ENCODE data around the gene NRG3. TPM values are rescaled to one million over a fixed set of nuclear protein-coding genes. Genes with fewer than 3 reads are reported as not detected.

The NRG3 gene
- total RNA-seq, 2 experiments from 2014 or later, result not detected

- TF ChIP-seq CTCF (conservative IDR thresholded peaks at IDR 0.05; ENCODE audit: low read length), result no peak
- ChIA-PET POLR2A (no interaction called here), CTCF (ENCODE audit: unreplicated experiment) (no interaction called here)
- no peak for DNase-seq (ENCODE audit: low spot score)
- Histone ChIP-seq H3K79me2 (ENCODE audit: insufficient read depth, low read depth, low read length) (no peaks in the 10 kb centered on the region), H3K27ac (ENCODE audit: low read depth, low read length, poor library complexity, severe bottlenecking) (no peak overlapping the region), H3K36me3 (ENCODE audit: insufficient read depth, low read length) (no peaks in the 10 kb centered on the region; the same call in 1 of the 2 replicates), H4K20me1 (ENCODE audit: insufficient read depth, low read length) (no peaks in the 10 kb centered on the region), H3K4me1 (ENCODE audit: insufficient read depth, low read length, poor library complexity, severe bottlenecking) (peaks cover 23% of the 10 kb centered on the region), H3K9me3 (ENCODE audit: low read length) (no peaks in the 10 kb centered on the region), H3K4me2 (ENCODE audit: low read length) (no peak overlapping the region), H3K9me2 (ENCODE audit: insufficient read depth, low read length) (no peaks in the 10 kb centered on the region), H2AFZ (ENCODE audit: low read length) (no peak overlapping the region), H3K4me3 (ENCODE audit: low read depth, low read length, poor library complexity, severe bottlenecking) (no peak overlapping the region)
- intact Hi-C loops (cut with micrococcal nuclease; ENCODE audit: unreplicated experiment), result no loop called here
- no TSS peak for BruUV-seq (replicated peaks)
Measured at GRCh38 chr10:82390866-82391658, 516.1 kb downstream of the NRG3 start.

- Histone ChIP-seq H3K4me2 (ENCODE audit: low read length) (no peak overlapping the region), H3K4me1 (ENCODE audit: insufficient read depth, low read length, poor library complexity, severe bottlenecking) (peaks cover 23% of the 10 kb centered on the region), H3K9me2 (ENCODE audit: insufficient read depth, low read length) (no peaks in the 10 kb centered on the region), H3K27ac (ENCODE audit: low read depth, low read length, poor library complexity, severe bottlenecking) (no peak overlapping the region), H3K9me3 (ENCODE audit: low read length) (no peaks in the 10 kb centered on the region), H3K36me3 (ENCODE audit: insufficient read depth, low read length) (no peaks in the 10 kb centered on the region; the same call in 1 of the 2 replicates), H4K20me1 (ENCODE audit: insufficient read depth, low read length) (no peaks in the 10 kb centered on the region), H3K4me3 (ENCODE audit: low read depth, low read length, poor library complexity, severe bottlenecking) (no peak overlapping the region), H2AFZ (ENCODE audit: low read length) (no peak overlapping the region), H3K79me2 (ENCODE audit: insufficient read depth, low read depth, low read length) (no peaks in the 10 kb centered on the region)
- DNase-seq (ENCODE audit: low spot score), result no peak
- POLR2A ChIA-PET, result interaction anchor here (0.7 kb wide), 2 partner anchors 13 to 1378 kb away, joined by 3 read pairs; no protein-coding TSS in a partner anchor
- intact Hi-C loops (cut with micrococcal nuclease; ENCODE audit: unreplicated experiment), result no loop called here
- CTCF ChIA-PET (ENCODE audit: unreplicated experiment), result no interaction called here
- no TSS peak for BruUV-seq (replicated peaks)
- no peak for TF ChIP-seq EZH2phosphoT487 (IDR thresholded peaks at IDR 0.05; ENCODE audit: borderline replicate concordance, low read depth, low read length)
- TF ChIP-seq CTCF (conservative IDR thresholded peaks at IDR 0.05; ENCODE audit: low read length), result no peak
Measured at GRCh38 chr10:82391971-82392370, 517.0 kb downstream of the NRG3 start.

GRCh38 chr10:82392533-82392932, 517.5 kb downstream of the NRG3 start:
- no peak overlapping the region for H3K4me2 ChIP-seq (ENCODE audit: low read length)
- H3K79me2 ChIP-seq (ENCODE audit: insufficient read depth, low read depth, low read length), result no peaks in the 10 kb centered on the region
- H3K4me1 ChIP-seq (ENCODE audit: insufficient read depth, low read length, poor library complexity, severe bottlenecking), result peaks cover 23% of the 10 kb centered on the region
- no peak for TF ChIP-seq CTCF (conservative IDR thresholded peaks at IDR 0.05; ENCODE audit: low read length)
- no peak for TF ChIP-seq EZH2phosphoT487 (IDR thresholded peaks at IDR 0.05; ENCODE audit: borderline replicate concordance, low read depth, low read length)
- no peak overlapping the region for H3K4me3 ChIP-seq (ENCODE audit: low read depth, low read length, poor library complexity, severe bottlenecking)
- CTCF ChIA-PET (ENCODE audit: unreplicated experiment), result no interaction called here
- no peak overlapping the region for H2AFZ ChIP-seq (ENCODE audit: low read length)
- H3K36me3 ChIP-seq (ENCODE audit: insufficient read depth, low read length), result no peaks in the 10 kb centered on the region
- H3K9me3 ChIP-seq (ENCODE audit: low read length), result no peaks in the 10 kb centered on the region
- H4K20me1 ChIP-seq (ENCODE audit: insufficient read depth, low read length), result no peaks in the 10 kb centered on the region
- BruUV-seq (replicated peaks), result no TSS peak
- H3K27ac ChIP-seq (ENCODE audit: low read depth, low read length, poor library complexity, severe bottlenecking), result no peak overlapping the region
- no peaks in the 10 kb centered on the region for H3K9me2 ChIP-seq (ENCODE audit: insufficient read depth, low read length)
- intact Hi-C loops (cut with micrococcal nuclease; ENCODE audit: unreplicated experiment), result no loop called here
- POLR2A ChIA-PET, result interaction anchor here (0.7 kb wide), 3 partner anchors 13 to 1378 kb away, joined by 3 read pairs; no protein-coding TSS in a partner anchor
- no peak for DNase-seq (ENCODE audit: low spot score)
